Mesendoderm (in vitro differentiated cells): ENCODE data around the gene THRA.
A peak's percentile ranks its signal among the peaks of the same experiment; 100 is the strongest.
"Not testable (repeated sequence)": the region's sequence is repeated elsewhere in the genome, so short reads cannot be mapped to it uniquely, and the experiment has no call there.

Source experiments
- DNase-seq: peaks from one replicate; pipeline ENCODE4 v3.0.0; 2013
- H2AK5ac ChIP-seq: 2 replicates; pipeline ENCODE4 v1.6.1; 2013; ENCODE audit warnings: low read length, inconsistent platforms
- H2BK120ac ChIP-seq: 2 replicates; pipeline ENCODE4 v1.6.1; 2013; ENCODE audit warnings: low read depth, mild to moderate bottlenecking, low read length, moderate library complexity, mixed read lengths
- H2BK15ac ChIP-seq: replicated peaks from 2 replicates; pipeline ENCODE4 v1.6.1; 2013; ENCODE audit warnings: low read depth, mild to moderate bottlenecking, moderate library complexity
- H2BK5ac ChIP-seq: 2 replicates; pipeline ENCODE4 v1.6.1; 2013; ENCODE audit warnings: low read length, inconsistent platforms
- H3K18ac ChIP-seq: 2 replicates; pipeline ENCODE4 v1.6.1; 2013; ENCODE audit warnings: mild to moderate bottlenecking, low read length, mixed read lengths
- H3K23ac ChIP-seq: one replicate; pipeline ENCODE4 v1.6.1; 2013; ENCODE audit warnings: low read length
- H3K27ac ChIP-seq: 2 replicates; pipeline ENCODE4 v1.5.1; 2013; ENCODE audit warnings: low read depth, mild to moderate bottlenecking, inconsistent platforms, low read length, moderate library complexity
- H3K27me3 ChIP-seq: 2 replicates; pipeline ENCODE4 v1.6.1; 2013; ENCODE audit warnings: low read length, control low read depth, mild to moderate bottlenecking, inconsistent platforms; ENCODE audit not compliant: insufficient read depth, poor library complexity
- H3K36me3 ChIP-seq: 2 replicates; pipeline ENCODE4 v1.6.1; 2013; ENCODE audit warnings: low read length, inconsistent platforms; ENCODE audit not compliant: control insufficient read depth, insufficient read depth
- H3K4ac ChIP-seq: one replicate; pipeline ENCODE4 v1.6.1; 2013; ENCODE audit warnings: low read depth, mild to moderate bottlenecking, low read length, moderate library complexity
- H3K4me1 ChIP-seq: 2 replicates; pipeline ENCODE4 v1.6.1; 2013; ENCODE audit warnings: low read depth, low read length, inconsistent platforms; ENCODE audit not compliant: control insufficient read depth
- H3K4me2 ChIP-seq: 2 replicates; pipeline ENCODE4 v1.6.1; 2013; ENCODE audit warnings: low read length
- H3K4me3 ChIP-seq: 2 replicates; pipeline ENCODE4 v1.5.1; 2013; ENCODE audit warnings: mild to moderate bottlenecking, low read length
- H3K56ac ChIP-seq: one replicate; pipeline ENCODE4 v1.6.1; 2013; ENCODE audit warnings: low read length
- H3K79me1 ChIP-seq: 2 replicates; pipeline ENCODE4 v1.6.1; 2013; ENCODE audit warnings: low read length, inconsistent platforms
- H3K79me2 ChIP-seq: 2 replicates; pipeline ENCODE4 v1.6.1; 2013; ENCODE audit warnings: mild to moderate bottlenecking, low read length; ENCODE audit not compliant: control insufficient read depth, insufficient read depth
- H3K9ac ChIP-seq: 2 replicates; pipeline ENCODE4 v1.6.1; 2013; ENCODE audit warnings: low read length, inconsistent platforms
- H4K5ac ChIP-seq: one replicate; pipeline ENCODE4 v1.6.1; 2013; ENCODE audit warnings: low read length
- H4K8ac ChIP-seq: one replicate; pipeline ENCODE4 v1.6.1; 2013; ENCODE audit warnings: low read depth, mild to moderate bottlenecking, control low read depth, low read length, moderate library complexity
- WGBS: extraction: QIAGEN DNeasy Blood & Tissue Kit; methylation state at CpG from one replicate; pipeline ENCODE4 v1.1.7; 2013; ENCODE audit warnings: low lambda C conversion rate, missing lambda C conversion rate; ENCODE audit not compliant: insufficient coverage; ENCODE audit errors: extremely low coverage; 5-methylcytosine and 5-hydroxymethylcytosine counted together
- small RNA-seq: library from polyadenylated mRNA; stranded (forward); fragments of <200 nt; extraction: miRNeasy Mini kit (QIAGEN cat#:217004); gene quantifications from one replicate; pipeline ENCODE3, GENCODE V24; 2013; ENCODE audit not compliant: insufficient read depth

Gene THRA

GRCh38 chr17:40139566-40140058, 76.8 kb downstream of the THRA start:
- no peak overlapping the region for H3K4ac ChIP-seq
- H4K8ac ChIP-seq: no peak overlapping the region
- H3K27me3 ChIP-seq: no peaks in the 10 kb centered on the region
- peak overlapping the region; percentile 10 for H3K18ac ChIP-seq
- H2BK120ac ChIP-seq: peak overlapping the region; percentile 8
- H3K4me3 ChIP-seq: peak overlapping the region; percentile 38
- peak overlapping the region; percentile 77 for H3K9ac ChIP-seq
- H3K79me2 ChIP-seq: peaks cover 8% of the 10 kb centered on the region
- no peak overlapping the region for H2AK5ac ChIP-seq
- peak overlapping the region; percentile 21 for H3K4me2 ChIP-seq
- H3K79me1 ChIP-seq: peaks cover 6% of the 10 kb centered on the region
- peak overlapping the region; percentile 86 for H3K56ac ChIP-seq
- peak overlapping the region; percentile 6 for H2BK5ac ChIP-seq
- H3K4me1 ChIP-seq: peaks cover 3% of the 10 kb centered on the region
- no peak overlapping the region for H3K23ac ChIP-seq
- peaks cover 3% of the 10 kb centered on the region for H3K36me3 ChIP-seq
- no peak for DNase-seq
- no CpG with 5 or more reads among the region's 14 CpGs for WGBS
- H3K27ac ChIP-seq: peak overlapping the region; percentile 85
- no peak overlapping the region for H2BK15ac ChIP-seq
- no peak overlapping the region for H4K5ac ChIP-seq

GRCh38 chr17:40143166-40143565, 80.4 kb downstream of the THRA start:
- no CpG with 5 or more reads among the region's 3 CpGs for WGBS
- not testable (repeated sequence) for H3K4ac ChIP-seq, H3K36me3 ChIP-seq, H3K27ac ChIP-seq, H4K5ac ChIP-seq, H3K4me3 ChIP-seq, H3K18ac ChIP-seq, H4K8ac ChIP-seq, H3K23ac ChIP-seq, H3K4me1 ChIP-seq, DNase-seq, H2BK5ac ChIP-seq, H3K9ac ChIP-seq, H2AK5ac ChIP-seq, H2BK15ac ChIP-seq, H3K56ac ChIP-seq, H3K27me3 ChIP-seq, H2BK120ac ChIP-seq, H3K4me2 ChIP-seq
- Histone ChIP-seq H3K79me2 (peaks cover 20% of the 10 kb centered on the region), H3K79me1 (peaks cover 14% of the 10 kb centered on the region)

Small RNA genes lying within 50 kb of the gene (small RNA-seq; reads per million reads assigned to genes)
- gene SNORD124: 162 reads per million, percentile 97 among the genes with 10 or more reads in this experiment
